ENCODE measurements around the gene SLC35F1. TPM values are rescaled to one million over a fixed set of nuclear protein-coding genes. Genes with fewer than 3 reads are reported as not detected.
"Not testable (repeated sequence)": the region's sequence is repeated elsewhere in the genome, so short reads cannot be mapped to it uniquely, and the experiment has no call there.

Gene SLC35F1
- not detected for total RNA-seq

DNA sequence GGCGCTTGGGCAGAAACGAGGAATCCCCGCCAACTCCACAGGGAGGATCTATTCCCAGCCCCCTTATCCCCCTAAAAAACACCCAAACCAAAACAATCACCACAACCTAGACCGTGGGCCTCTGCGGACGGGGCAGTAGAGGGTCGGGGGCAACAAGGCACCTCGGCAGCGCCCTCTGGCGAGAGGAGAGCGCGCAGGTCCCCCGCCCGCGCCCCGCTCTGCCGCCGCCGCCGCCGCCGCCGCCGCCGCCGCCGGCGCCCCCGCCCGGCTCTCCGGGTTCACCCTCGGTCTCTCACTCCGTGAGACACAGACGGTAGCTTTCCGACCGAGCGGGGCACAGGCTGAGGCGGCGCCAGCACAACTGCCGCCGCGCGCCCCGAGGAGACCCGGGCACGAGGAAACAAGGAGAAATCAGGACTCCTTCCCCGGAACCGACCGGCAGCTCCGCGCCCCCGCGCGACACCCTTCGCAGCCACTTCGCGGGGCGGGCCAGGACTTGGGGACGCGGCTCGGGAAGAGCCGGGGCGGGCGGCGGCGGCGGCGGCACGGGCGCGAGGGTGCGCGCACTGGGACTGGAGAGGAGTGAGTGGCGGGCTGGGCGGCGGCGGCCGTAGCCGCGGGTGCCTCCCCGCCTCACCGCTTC lies at the start of gene SLC35F1:
TSS of gene SLC35F1 (plus strand) at position 307 of the 643 bp plus-strand sequence.
- DNase-seq (ENCODE audit: low spot score in 2 of 2) (peak in 1 of 2 donors; percentile 60), ATAC-seq (peak; percentile 56 to 86)
- H3K36me3 Mint-ChIP-seq: peaks cover 0 to 14% of the 10 kb centered on the region in 2 donors
- no peak within 1 kb of the TSS for H3K27ac Mint-ChIP-seq
- no peaks in the 10 kb centered on the region for H3K9me3 Mint-ChIP-seq

GRCh38 chr6:117858601-117859000 lies 48.5 kb upstream of the SLC35F1 start:
- ATAC-seq; H3K36me3 Mint-ChIP-seq; DNase-seq (ENCODE audit: low spot score in 2 of 2); H3K27ac Mint-ChIP-seq: not testable (repeated sequence)
- H3K9me3 Mint-ChIP-seq: peaks cover 24 to 25% of the 10 kb centered on the region in 2 donors

GRCh38 chr6:117861545-117861944 lies 45.5 kb upstream of the SLC35F1 start:
- no peaks in the 10 kb centered on the region for H3K36me3 Mint-ChIP-seq
- no peak for ATAC-seq

DNA sequence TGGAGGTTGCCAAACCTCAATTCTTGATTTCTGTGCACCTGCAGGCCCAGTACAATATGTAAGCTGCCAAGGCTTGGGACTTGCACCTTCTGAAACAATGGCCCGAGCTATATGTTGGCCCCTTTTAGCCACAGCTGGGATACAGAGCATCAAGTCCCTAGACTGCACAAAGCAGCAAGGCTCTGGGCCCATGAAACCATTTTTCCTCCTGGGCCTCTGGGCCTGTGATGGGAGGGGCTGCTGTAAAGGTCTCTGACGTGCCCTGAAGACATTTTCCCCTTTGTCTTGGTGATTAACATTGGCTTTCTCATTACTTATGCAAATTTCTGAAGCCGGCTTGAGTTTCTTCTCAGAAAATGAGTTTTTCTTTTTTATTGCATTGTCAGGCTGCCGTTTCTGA lies 40.5 kb upstream of the SLC35F1 start:
- ATAC-seq (no peak), DNase-seq (ENCODE audit: low spot score in 2 of 2) (no peak)
- H3K36me3 Mint-ChIP-seq: no peaks in the 10 kb centered on the region
- peaks cover 21 to 22% of the 10 kb centered on the region in 2 donors for H3K9me3 Mint-ChIP-seq
- H3K27ac Mint-ChIP-seq: no peak overlapping the region

More at GRCh38 chr6:117861545-117861944, 45.5 kb upstream of the SLC35F1 start:
- Mint-ChIP-seq H3K27ac (no peak overlapping the region), H3K9me3 (peaks cover 20 to 27% of the 10 kb centered on the region in 2 donors)
- no peak for DNase-seq (ENCODE audit: low spot score in 2 of 2)

GRCh38 chr6:117870486-117871242 lies 36.4 kb upstream of the SLC35F1 start:
- H3K9me3 Mint-ChIP-seq: peaks cover 5 to 12% of the 10 kb centered on the region in 2 donors
- no peak overlapping the region for H3K27ac Mint-ChIP-seq
- peak in 1 of 2 donors; percentile 76 for ATAC-seq
- no peaks in the 10 kb centered on the region for H3K36me3 Mint-ChIP-seq
- no peak for DNase-seq (ENCODE audit: low spot score in 2 of 2)

GRCh38 chr6:117880824-117881223 lies 26.2 kb upstream of the SLC35F1 start:
- Mint-ChIP-seq H3K27ac (no peak overlapping the region), H3K36me3 (no peaks in the 10 kb centered on the region), H3K9me3 (no peaks in the 10 kb centered on the region)
- DNase-seq (ENCODE audit: low spot score in 2 of 2): no peak
- ATAC-seq: no peak

DNA sequence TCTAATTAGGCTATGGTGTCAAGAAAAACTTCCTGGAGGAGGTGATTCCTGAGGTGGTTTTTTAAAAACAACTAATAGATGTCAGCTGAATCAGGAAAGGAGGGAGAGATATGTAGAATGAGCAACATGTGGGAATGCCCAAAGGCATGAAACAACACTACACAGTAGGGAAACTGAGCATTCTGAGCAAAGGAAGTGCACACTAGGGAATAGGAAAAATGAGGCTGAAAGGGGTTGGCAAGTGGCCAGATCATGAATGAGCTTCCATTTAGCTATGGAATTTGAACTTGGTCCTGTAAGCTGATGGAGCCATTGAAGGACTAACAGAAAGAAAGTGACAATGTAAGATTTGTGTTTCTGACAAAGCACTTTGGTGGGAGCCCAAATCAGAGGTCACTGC lies 16.9 kb upstream of the SLC35F1 start:
- Mint-ChIP-seq H3K36me3 (no peaks in the 10 kb centered on the region), H3K27ac (peak overlapping the region in 1 of 2 donors; percentile 31), H3K9me3 (no peaks in the 10 kb centered on the region)
- no peak for ATAC-seq
- no peak for DNase-seq (ENCODE audit: low spot score in 2 of 2)

GRCh38 chr6:117906507-117906957 lies 532 bp upstream of the SLC35F1 start:
- Mint-ChIP-seq H3K36me3 (peaks cover 0 to 14% of the 10 kb centered on the region in 2 donors), H3K9me3 (no peaks in the 10 kb centered on the region), H3K27ac (no peak overlapping the region)
- ATAC-seq: peak in 1 of 2 donors; percentile 35
- no peak for DNase-seq (ENCODE audit: low spot score in 2 of 2)

GRCh38 chr6:117907601-117908245 lies 659 bp downstream of the SLC35F1 start:
- DNase-seq (ENCODE audit: low spot score in 2 of 2) (no peak), ATAC-seq (peak; percentile 13 to 16)

GRCh38 chr6:117908246-117909068 lies 1.4 kb downstream of the SLC35F1 start:
- Mint-ChIP-seq H3K27ac (no peak overlapping the region), H3K36me3 (peaks cover 0 to 14% of the 10 kb centered on the region in 2 donors), H3K9me3 (no peaks in the 10 kb centered on the region)
- DNase-seq (ENCODE audit: low spot score in 2 of 2) (no peak), ATAC-seq (no peak)

More at GRCh38 chr6:117907601-117908245, 659 bp downstream of the SLC35F1 start:
- Mint-ChIP-seq H3K9me3 (no peaks in the 10 kb centered on the region), H3K36me3 (peaks cover 0 to 14% of the 10 kb centered on the region in 2 donors), H3K27ac (no peak overlapping the region)

DNA sequence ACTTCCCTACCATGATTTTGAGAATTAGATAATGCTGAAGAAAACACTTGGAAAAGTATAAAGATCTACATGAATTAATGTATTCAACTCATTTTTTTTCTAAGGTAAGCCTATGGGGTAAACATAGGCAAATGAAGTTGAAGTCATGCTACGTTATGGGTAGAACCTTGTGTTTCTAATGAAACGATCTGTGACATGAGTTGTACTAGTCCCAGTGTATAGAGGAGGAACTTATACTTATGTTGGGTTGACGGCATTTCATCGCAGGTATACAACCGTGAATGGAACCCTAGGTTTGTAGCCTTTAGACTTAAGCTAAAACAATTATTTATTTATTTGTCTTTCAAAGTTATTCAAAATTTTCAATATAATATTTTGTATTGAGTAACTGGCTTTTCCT lies 2.6 kb downstream of the SLC35F1 start:
- Mint-ChIP-seq H3K9me3 (no peaks in the 10 kb centered on the region), H3K36me3 (peaks cover 0 to 10% of the 10 kb centered on the region in 2 donors), H3K27ac (no peak overlapping the region)
- DNase-seq (ENCODE audit: low spot score in 2 of 2): no peak
- ATAC-seq: no peak

DNA sequence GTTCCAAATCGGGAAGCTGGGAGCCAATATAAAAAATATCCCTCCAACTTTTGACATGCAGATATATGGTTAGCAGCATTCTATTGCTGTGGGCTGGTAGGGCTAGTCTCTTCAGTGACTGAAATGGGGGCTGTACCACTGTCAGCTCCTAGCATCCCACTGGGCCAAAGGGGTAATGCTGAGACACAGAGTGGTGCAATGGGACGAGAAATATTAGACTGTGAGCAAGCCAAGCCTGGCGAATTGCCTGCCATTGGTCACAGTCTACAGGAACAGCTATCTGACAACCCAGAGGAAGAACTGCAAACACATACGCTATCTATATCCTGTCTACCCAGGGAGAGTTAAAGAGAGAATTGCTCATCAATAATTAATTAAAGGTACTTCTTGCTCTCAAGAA lies 3.5 kb downstream of the SLC35F1 start:
- DNase-seq (ENCODE audit: low spot score in 2 of 2) (no peak), ATAC-seq (no peak)
- Mint-ChIP-seq H3K27ac (no peak overlapping the region), H3K36me3 (peaks cover 0 to 10% of the 10 kb centered on the region in 2 donors), H3K9me3 (no peaks in the 10 kb centered on the region)

DNA sequence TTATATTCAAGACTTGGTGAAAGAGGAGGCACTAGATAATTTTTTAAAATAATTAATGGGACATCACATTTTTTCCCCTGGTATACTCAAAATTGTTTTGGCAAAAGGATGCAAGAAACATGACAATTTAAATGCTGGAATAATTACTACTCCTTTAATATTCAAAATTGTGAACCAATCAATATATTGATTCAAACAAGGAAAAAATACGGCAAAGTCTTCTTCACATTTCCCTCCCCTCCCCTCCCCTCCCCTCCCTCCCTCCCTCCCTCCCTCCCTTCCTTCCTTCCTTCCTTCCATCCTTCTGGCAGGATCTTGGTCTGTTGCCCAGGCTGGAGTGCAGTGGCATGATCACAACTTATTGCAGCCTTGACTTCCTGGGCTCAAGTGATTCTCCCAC lies 4.1 kb downstream of the SLC35F1 start:
- ATAC-seq (no peak), DNase-seq (ENCODE audit: low spot score in 2 of 2) (no peak)
- Mint-ChIP-seq H3K9me3 (no peaks in the 10 kb centered on the region), H3K36me3 (peaks cover 0 to 10% of the 10 kb centered on the region in 2 donors), H3K27ac (no peak overlapping the region)

- no peak for DNase-seq (ENCODE audit: low spot score in 2 of 2)
- no peaks in the 10 kb centered on the region for H3K9me3 Mint-ChIP-seq
- H3K27ac Mint-ChIP-seq: no peak overlapping the region
- ATAC-seq: no peak
- peaks cover 0 to 7% of the 10 kb centered on the region in 2 donors for H3K36me3 Mint-ChIP-seq
These were observed 4.6 kb downstream of the SLC35F1 start for GRCh38 chr6:117911660-117912059.

GRCh38 chr6:117915846-117916245 lies 8.8 kb downstream of the SLC35F1 start:
- ATAC-seq (no peak), DNase-seq (ENCODE audit: low spot score in 2 of 2) (no peak)
- no peaks in the 10 kb centered on the region for H3K36me3 Mint-ChIP-seq
- no peak overlapping the region for H3K27ac Mint-ChIP-seq
- no peaks in the 10 kb centered on the region for H3K9me3 Mint-ChIP-seq

DNA sequence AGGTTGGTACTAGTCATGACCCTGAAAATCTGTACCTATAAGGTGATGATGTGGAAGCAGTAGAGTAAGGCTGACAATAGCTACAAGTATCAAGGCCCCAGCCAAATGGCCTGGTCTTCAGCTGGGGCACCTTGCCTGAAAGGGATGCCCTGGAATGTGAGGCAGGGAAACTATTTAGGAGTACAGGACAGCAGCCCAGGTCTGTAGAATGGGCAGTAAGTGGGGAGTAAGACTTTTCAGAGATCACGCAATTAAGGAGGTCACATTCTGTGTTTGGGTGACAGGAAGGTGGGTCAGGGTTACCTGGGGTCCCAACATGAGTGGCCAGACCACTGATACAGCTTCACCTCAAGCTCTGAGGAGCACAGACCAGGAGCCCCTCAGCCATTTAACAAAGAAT lies 9.4 kb downstream of the SLC35F1 start:
- DNase-seq (ENCODE audit: low spot score in 2 of 2) (no peak), ATAC-seq (no peak)
- Mint-ChIP-seq H3K36me3 (no peaks in the 10 kb centered on the region), H3K27ac (no peak overlapping the region), H3K9me3 (no peaks in the 10 kb centered on the region)

Data from activated naive CD4-positive, alpha-beta T cell treated with anti-CD3 and anti-CD28 coated beads, Interleukin-2, amount 50 U/mL, for 72 hours (primary cell).